ENCODE results near the gene ELOVL7.
"Not testable (repeated sequence)": the region's sequence is repeated elsewhere in the genome, so short reads cannot be mapped to it uniquely, and the experiment has no call there.

Gene ELOVL7

GRCh38 chr5:60719329-60719728 lies 124.7 kb downstream of the ELOVL7 start:
- Histone ChIP-seq H3K27me3 (ENCODE audit: insufficient read depth, poor library complexity, severe bottlenecking) (no peaks in the 10 kb centered on the region), H3K27ac (replicated peaks) (no peak overlapping the region), H3K4me3 (replicated peaks; ENCODE audit: insufficient read depth, low read length) (no peak overlapping the region)
- TF ChIP-seq GABPA (IDR thresholded peaks at IDR 0.05; ENCODE audit: low read depth): no peak
- no peak for TF ChIP-seq SPI1 (IDR thresholded peaks at IDR 0.05; ENCODE audit: borderline replicate concordance, low read depth)
- DNase-seq (ENCODE audit: low read depth in 1 of 2, low spot score in 1 of 2): no peak

GRCh38 chr5:60718166-60718892 lies 125.7 kb downstream of the ELOVL7 start:
- no peaks in the 10 kb centered on the region for H3K27me3 ChIP-seq (ENCODE audit: insufficient read depth, poor library complexity, severe bottlenecking)
- DNase-seq (ENCODE audit: low read depth in 1 of 2, low spot score in 1 of 2): no peak
- no peak overlapping the region for H3K4me3 ChIP-seq (replicated peaks; ENCODE audit: insufficient read depth, low read length)
- no peak overlapping the region for H3K27ac ChIP-seq (replicated peaks)
- TF ChIP-seq CTCF (IDR thresholded peaks at IDR 0.05; ENCODE audit: insufficient read depth, low read length) (no peak), SPI1 (IDR thresholded peaks at IDR 0.05; ENCODE audit: borderline replicate concordance, low read depth) (no peak), POLR2AphosphoS5 (IDR thresholded peaks at IDR 0.05; ENCODE audit: low read depth) (no peak), REST (IDR thresholded peaks at IDR 0.05; ENCODE audit: insufficient replicate concordance, low read depth) (no peak), GABPA (IDR thresholded peaks at IDR 0.05; ENCODE audit: low read depth) (no peak)

- H3K4me3 ChIP-seq (replicated peaks; ENCODE audit: insufficient read depth, low read length); H3K27ac ChIP-seq (replicated peaks); DNase-seq (ENCODE audit: low read depth in 1 of 2, low spot score in 1 of 2); H3K27me3 ChIP-seq (ENCODE audit: insufficient read depth, poor library complexity, severe bottlenecking): not testable (repeated sequence)
Observed at GRCh38 chr5:60715201-60715928, 128.7 kb downstream of the ELOVL7 start.

GRCh38 chr5:60712950-60713349 lies 131.1 kb downstream of the ELOVL7 start:
- Histone ChIP-seq H3K27ac (replicated peaks) (no peak overlapping the region), H3K4me3 (replicated peaks; ENCODE audit: insufficient read depth, low read length) (no peak overlapping the region), H3K27me3 (ENCODE audit: insufficient read depth, poor library complexity, severe bottlenecking) (no peaks in the 10 kb centered on the region)
- TF ChIP-seq CTCF (IDR thresholded peaks at IDR 0.05; ENCODE audit: insufficient read depth, low read length) (no peak), POLR2AphosphoS5 (IDR thresholded peaks at IDR 0.05; ENCODE audit: low read depth) (no peak), REST (IDR thresholded peaks at IDR 0.05; ENCODE audit: insufficient replicate concordance, low read depth) (no peak), GABPA (IDR thresholded peaks at IDR 0.05; ENCODE audit: low read depth) (no peak), SPI1 (IDR thresholded peaks at IDR 0.05; ENCODE audit: borderline replicate concordance, low read depth) (no peak)
- no peak for DNase-seq (ENCODE audit: low read depth in 1 of 2, low spot score in 1 of 2)

GRCh38 chr5:60711892-60712291 lies 132.2 kb downstream of the ELOVL7 start:
- not testable (repeated sequence) for DNase-seq (ENCODE audit: low read depth in 1 of 2, low spot score in 1 of 2); H3K27me3 ChIP-seq (ENCODE audit: insufficient read depth, poor library complexity, severe bottlenecking); H3K4me3 ChIP-seq (replicated peaks; ENCODE audit: insufficient read depth, low read length); H3K27ac ChIP-seq (replicated peaks)
